Central memory CD8-positive, alpha-beta T cell (primary cell): Measurements from ENCODE around the gene TBC1D5.
A peak's percentile ranks its signal among the peaks of the same experiment; 100 is the strongest.

ENCODE experiments used
- ATAC-seq: fragments of 150-1000 bp; cut with Tn5 transposase; replicated peaks from 2 replicates; pipeline ENCODE4 v1.10.0; 2022; ENCODE audit warnings: mild to moderate bottlenecking, moderate FRiP score, moderate number of reproducible peaks; ENCODE audit not compliant: poor library complexity, severe bottlenecking; ENCODE audit errors: extremely low read depth
- DNase-seq, 2 donors: peaks; one replicate each; pipeline ENCODE4 v3.0.0; 2021; ENCODE audit warnings: low spot score in 2 of 2
- H3K27ac Mint-ChIP-seq: one replicate; pipeline ENCODE4 v1.8.0; 2022; ENCODE audit warnings: low read depth, mild to moderate bottlenecking, moderate library complexity, mixed read lengths
- H3K27me3 Mint-ChIP-seq: one replicate; pipeline ENCODE4 v1.8.0; 2022; ENCODE audit warnings: mixed read lengths
- H3K36me3 Mint-ChIP-seq: one replicate; pipeline ENCODE4 v1.8.0; 2022; ENCODE audit warnings: mild to moderate bottlenecking, moderate library complexity, mixed read lengths; ENCODE audit not compliant: insufficient read depth
- H3K4me1 Mint-ChIP-seq: one replicate; pipeline ENCODE4 v1.8.0; 2022; ENCODE audit warnings: mixed read lengths
- H3K4me3 Mint-ChIP-seq: one replicate; pipeline ENCODE4 v1.8.0; 2022; ENCODE audit warnings: mild to moderate bottlenecking, moderate library complexity, mixed read lengths
- H3K9me3 Mint-ChIP-seq: one replicate; pipeline ENCODE4 v1.8.0; 2022; ENCODE audit warnings: mixed read lengths

TBC1D5 gene

DNA sequence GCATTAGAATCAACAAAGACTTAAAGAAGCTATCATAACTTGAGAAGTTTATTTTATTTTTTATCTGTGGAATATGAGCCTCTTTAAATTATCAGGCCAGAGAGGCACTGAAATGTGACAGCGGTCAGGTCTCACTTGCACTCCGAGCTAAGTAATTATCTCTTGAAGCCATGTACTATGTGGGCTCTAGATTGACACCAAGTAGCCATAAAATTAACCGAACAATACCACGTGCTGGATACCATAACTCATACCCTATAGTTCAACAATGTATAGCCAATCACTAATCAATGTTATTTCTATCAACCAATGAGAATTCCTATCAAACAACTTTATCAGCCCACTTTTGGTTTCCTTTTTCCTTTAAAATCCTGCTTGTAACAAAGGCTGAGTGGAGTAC lies 299.3 kb downstream of the TBC1D5 start:
- ATAC-seq (no peak), DNase-seq (no peak)
- H3K27me3 Mint-ChIP-seq, result no peaks in the 10 kb centered on the region
- H3K27ac Mint-ChIP-seq, result no peak overlapping the region
- H3K4me3 Mint-ChIP-seq, result no peak overlapping the region
- peaks cover 6% of the 10 kb centered on the region for H3K36me3 Mint-ChIP-seq
- no peaks in the 10 kb centered on the region for H3K9me3 Mint-ChIP-seq
- peaks cover 6% of the 10 kb centered on the region for H3K4me1 Mint-ChIP-seq

DNA sequence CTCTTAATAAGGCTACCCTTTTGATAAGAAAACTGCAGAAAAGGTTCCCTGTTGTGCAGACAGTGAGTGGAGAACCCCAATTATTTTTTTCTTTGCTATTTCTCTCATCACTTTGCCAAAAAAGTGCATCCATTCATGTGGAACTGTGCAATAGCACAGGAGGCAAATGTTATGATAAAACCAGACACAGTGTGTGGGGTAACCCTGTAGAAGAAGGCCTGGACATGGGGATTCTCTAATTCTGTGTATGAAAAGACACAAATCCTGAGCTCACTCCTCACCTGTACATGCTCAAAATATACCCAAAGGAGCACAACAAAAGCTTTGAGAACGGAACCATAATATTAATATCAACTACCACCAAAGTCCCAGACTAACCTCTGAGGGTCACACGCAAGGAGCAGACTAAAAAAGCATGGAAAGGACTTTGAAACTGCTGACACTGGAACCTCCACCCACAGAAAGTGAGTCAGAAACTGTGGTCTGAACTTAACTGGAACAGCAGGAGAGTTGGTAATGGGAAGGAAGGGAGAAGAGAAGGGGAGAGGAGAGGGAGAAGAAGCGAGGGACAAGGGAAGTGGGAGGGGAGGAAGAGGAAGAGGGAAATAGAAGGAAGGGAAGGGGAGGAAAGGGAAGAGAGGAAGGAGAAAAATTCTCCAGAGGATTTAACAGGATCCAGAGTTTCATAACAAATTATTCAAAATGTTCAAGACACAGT lies 299.9 kb downstream of the TBC1D5 start:
- ATAC-seq (no peak), DNase-seq (no peak)
- H3K36me3 Mint-ChIP-seq, result peaks cover 6% of the 10 kb centered on the region
- no peak overlapping the region for H3K4me3 Mint-ChIP-seq
- H3K27ac Mint-ChIP-seq, result no peak overlapping the region
- peaks cover 6% of the 10 kb centered on the region for H3K4me1 Mint-ChIP-seq
- H3K9me3 Mint-ChIP-seq, result no peaks in the 10 kb centered on the region
- H3K27me3 Mint-ChIP-seq, result no peaks in the 10 kb centered on the region

- ATAC-seq (no peak), DNase-seq (no peak)
- H3K9me3 Mint-ChIP-seq, result no peaks in the 10 kb centered on the region
- no peak overlapping the region for H3K27ac Mint-ChIP-seq
- no peaks in the 10 kb centered on the region for H3K27me3 Mint-ChIP-seq
- peaks cover 2% of the 10 kb centered on the region for H3K36me3 Mint-ChIP-seq
- H3K4me3 Mint-ChIP-seq, result no peak overlapping the region
- peaks cover 6% of the 10 kb centered on the region for H3K4me1 Mint-ChIP-seq
Observed at GRCh38 chr3:17433876-17434275, 308.6 kb downstream of the TBC1D5 start.

DNA sequence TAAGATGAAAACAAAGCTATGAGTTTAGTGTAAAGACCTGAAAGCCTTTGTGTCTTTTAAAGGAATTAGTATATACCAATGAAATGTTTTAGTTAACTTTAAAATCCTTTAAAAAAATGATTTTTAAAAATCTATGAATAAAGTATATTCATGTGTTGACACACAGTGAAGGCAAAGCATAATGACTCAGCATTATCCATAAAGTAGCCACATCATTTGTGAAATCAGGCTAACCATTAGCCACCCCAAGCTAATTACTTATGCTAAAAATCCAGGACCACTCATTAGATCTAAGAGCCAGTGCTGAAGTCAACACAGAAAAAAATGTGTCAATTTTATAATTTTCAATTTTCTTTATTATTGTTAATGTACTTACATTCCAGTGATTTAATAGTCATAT lies 310.2 kb downstream of the TBC1D5 start:
- no peak for DNase-seq
- H3K27me3 Mint-ChIP-seq, result no peaks in the 10 kb centered on the region
- no peaks in the 10 kb centered on the region for H3K36me3 Mint-ChIP-seq
- no peaks in the 10 kb centered on the region for H3K9me3 Mint-ChIP-seq
- H3K4me3 Mint-ChIP-seq, result no peak overlapping the region
- peaks cover 6% of the 10 kb centered on the region for H3K4me1 Mint-ChIP-seq
- ATAC-seq, result no peak
- no peak overlapping the region for H3K27ac Mint-ChIP-seq

DNA sequence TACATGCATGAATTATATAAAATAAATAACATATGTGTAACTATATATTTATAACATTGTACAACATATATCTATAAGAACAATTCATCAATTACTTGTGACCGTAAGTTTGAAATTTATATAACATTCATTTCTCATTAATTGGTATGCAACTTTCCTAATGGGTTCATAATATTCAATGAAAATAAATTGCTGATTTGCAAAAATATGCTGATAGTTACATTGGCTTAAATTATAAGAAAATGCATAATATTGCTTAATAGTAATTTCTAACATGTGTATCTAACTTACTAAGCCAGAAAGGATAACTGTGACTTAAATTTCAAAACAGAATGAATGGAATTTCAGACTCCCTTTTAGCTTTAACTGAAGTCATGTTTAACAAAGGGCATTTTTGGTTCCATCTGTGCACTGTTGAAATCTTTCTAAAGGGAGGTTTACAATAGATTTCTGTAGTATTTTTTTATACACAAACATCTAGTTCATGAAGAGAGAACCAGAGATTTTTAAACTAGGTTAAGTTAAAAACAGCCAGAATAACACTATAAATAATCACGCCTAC lies 310.9 kb downstream of the TBC1D5 start:
- ATAC-seq, result no peak
- no peaks in the 10 kb centered on the region for H3K27me3 Mint-ChIP-seq
- no peak overlapping the region for H3K4me3 Mint-ChIP-seq
- H3K9me3 Mint-ChIP-seq, result no peaks in the 10 kb centered on the region
- no peak overlapping the region for H3K27ac Mint-ChIP-seq
- no peaks in the 10 kb centered on the region for H3K36me3 Mint-ChIP-seq
- no peak for DNase-seq
- H3K4me1 Mint-ChIP-seq, result peaks cover 6% of the 10 kb centered on the region

DNA sequence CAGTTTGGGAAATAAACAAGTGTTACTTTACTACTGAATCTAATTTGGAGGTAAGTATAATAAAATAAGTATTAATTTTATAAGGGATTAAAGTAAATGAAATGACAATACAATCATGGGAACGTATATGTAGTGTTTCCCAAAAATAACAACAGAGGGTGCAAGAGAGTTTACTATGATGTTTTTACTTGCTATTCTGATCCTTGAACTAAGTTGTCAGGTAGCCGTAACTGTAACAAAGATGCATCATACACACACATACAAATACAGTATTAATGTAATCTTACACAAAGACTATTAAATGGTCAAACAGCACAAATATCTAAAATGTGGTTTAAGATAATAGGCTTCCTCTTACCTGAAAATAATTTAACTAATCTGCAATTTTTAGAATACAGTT lies 311.4 kb downstream of the TBC1D5 start:
- Mint-ChIP-seq H3K27ac (no peak overlapping the region), H3K9me3 (no peaks in the 10 kb centered on the region), H3K4me3 (no peak overlapping the region), H3K4me1 (peaks cover 6% of the 10 kb centered on the region), H3K27me3 (no peaks in the 10 kb centered on the region), H3K36me3 (no peaks in the 10 kb centered on the region)
- no peak for DNase-seq
- ATAC-seq, result no peak

DNA sequence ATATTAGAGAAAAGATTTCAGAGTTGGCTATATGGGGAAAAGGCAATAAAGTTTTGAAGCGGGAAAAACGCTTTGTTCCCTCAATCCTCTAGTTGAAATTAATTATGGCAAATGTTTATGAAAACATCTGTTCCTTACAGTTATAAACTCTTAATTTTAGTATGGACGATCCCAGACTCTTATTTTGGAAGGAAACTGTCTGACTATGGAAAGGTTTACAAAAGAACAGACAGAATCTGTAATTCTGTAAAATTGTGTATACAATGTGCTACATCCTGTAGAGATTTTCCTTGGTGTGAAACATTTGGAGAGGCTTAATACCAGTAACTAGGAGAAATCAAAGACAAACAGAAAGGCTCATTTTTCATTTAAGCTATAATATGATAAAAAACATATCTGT lies 311.8 kb downstream of the TBC1D5 start:
- peaks cover under 1% of the 10 kb centered on the region for H3K36me3 Mint-ChIP-seq
- no peak overlapping the region for H3K4me3 Mint-ChIP-seq
- no peak overlapping the region for H3K27ac Mint-ChIP-seq
- DNase-seq (no peak), ATAC-seq (no peak)
- no peaks in the 10 kb centered on the region for H3K9me3 Mint-ChIP-seq
- H3K27me3 Mint-ChIP-seq, result no peaks in the 10 kb centered on the region
- H3K4me1 Mint-ChIP-seq, result peaks cover 6% of the 10 kb centered on the region

DNA sequence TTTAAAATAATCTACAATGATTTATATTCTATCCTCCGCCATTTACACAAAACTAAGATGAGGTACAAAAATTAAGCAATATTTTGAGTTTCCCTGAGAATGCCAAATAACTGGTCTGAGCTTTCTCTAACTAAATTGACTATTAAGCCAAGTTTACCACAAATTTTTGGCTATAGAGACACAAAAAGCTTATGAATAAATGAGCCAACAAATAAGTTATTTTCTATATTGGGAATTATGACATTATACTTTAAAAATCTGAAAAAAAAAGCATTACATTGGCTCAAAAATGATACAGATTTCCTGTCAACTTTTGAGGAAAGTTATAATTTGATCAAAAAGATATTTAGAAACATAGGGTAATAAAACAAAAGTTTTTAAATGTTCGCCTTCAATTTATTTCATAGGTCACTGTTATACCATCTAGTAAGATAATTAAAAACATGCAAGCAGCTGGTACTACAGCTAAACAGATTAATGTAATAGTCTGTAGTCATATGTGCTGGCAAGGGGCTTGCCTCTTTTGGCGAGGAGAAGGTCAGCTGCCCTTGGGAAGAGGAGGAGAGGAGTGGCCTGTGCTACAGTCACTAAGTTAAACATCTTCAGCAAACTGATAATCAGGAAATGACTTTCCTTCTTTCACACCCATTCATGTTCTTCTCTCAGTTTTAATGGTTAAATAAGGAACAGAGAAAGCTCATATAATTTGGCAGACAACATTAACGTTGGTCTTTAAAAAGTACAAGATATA lies 318.5 kb downstream of the TBC1D5 start:
- Mint-ChIP-seq H3K4me3 (no peak overlapping the region), H3K27ac (no peak overlapping the region), H3K9me3 (no peaks in the 10 kb centered on the region), H3K36me3 (peaks cover 4% of the 10 kb centered on the region), H3K4me1 (no peaks in the 10 kb centered on the region), H3K27me3 (no peaks in the 10 kb centered on the region)
- DNase-seq (no peak), ATAC-seq (no peak)

DNA sequence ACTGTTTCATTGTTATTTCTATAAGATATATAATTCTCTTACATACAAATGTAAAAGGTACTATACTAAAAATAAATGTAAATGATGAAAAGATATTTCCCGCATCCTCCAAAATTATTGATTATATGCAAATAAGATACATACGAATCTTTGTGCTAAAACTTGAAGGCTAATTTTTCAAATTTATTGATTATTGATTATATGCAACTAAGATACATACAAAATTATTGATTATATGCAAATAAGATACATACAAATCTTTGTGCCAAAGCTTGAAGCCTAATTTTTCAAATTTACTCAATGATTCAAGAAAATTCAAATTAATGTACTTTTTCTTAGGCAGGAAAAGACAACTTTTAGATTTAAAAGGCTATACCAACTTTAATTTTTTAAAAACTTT lies 319.8 kb downstream of the TBC1D5 start:
- H3K4me1 Mint-ChIP-seq, result no peaks in the 10 kb centered on the region
- H3K4me3 Mint-ChIP-seq, result no peak overlapping the region
- no peak overlapping the region for H3K27ac Mint-ChIP-seq
- peaks cover 4% of the 10 kb centered on the region for H3K36me3 Mint-ChIP-seq
- ATAC-seq, result no peak
- H3K27me3 Mint-ChIP-seq, result no peaks in the 10 kb centered on the region
- no peak for DNase-seq
- no peaks in the 10 kb centered on the region for H3K9me3 Mint-ChIP-seq

- ATAC-seq (no peak), DNase-seq (no peak)
- H3K9me3 Mint-ChIP-seq, result no peaks in the 10 kb centered on the region
- no peak overlapping the region for H3K27ac Mint-ChIP-seq
- H3K4me3 Mint-ChIP-seq, result no peak overlapping the region
- peaks cover 4% of the 10 kb centered on the region for H3K36me3 Mint-ChIP-seq
- H3K27me3 Mint-ChIP-seq, result no peaks in the 10 kb centered on the region
- no peaks in the 10 kb centered on the region for H3K4me1 Mint-ChIP-seq
Observed at GRCh38 chr3:17420668-17421067, 321.8 kb downstream of the TBC1D5 start.

DNA sequence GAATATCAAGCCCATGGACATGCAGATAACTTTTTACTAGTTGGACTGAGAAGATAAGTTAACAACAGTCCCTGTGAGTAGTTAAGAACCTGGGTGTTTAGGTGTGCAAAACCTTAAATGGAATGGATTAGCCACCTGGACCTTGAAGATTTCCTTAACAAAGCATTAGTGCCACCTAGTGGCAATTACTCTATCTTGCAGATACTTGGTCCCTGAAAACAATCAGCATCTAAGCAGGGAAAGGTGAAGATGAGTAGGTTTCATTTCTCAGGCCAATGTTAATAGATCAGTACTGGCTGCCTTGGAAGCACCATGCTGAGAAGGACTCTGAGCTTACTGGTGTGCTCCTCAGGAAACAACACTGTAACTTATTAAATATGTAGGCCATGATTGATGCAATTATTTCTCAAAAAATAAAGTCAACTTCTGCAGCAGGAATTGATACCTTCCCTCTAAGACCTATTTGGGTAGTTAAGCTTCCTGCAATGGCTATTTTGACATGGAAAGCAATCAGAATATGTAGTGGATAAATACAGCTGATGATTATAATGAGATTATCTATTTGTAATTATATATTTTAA lies 329.4 kb downstream of the TBC1D5 start:
- ATAC-seq (no peak), DNase-seq (peak in 1 of 2 donors; percentile 15)
- Mint-ChIP-seq H3K36me3 (peaks cover 4% of the 10 kb centered on the region), H3K4me3 (no peak overlapping the region), H3K27me3 (no peaks in the 10 kb centered on the region), H3K27ac (no peak overlapping the region), H3K9me3 (no peaks in the 10 kb centered on the region), H3K4me1 (no peaks in the 10 kb centered on the region)

DNA sequence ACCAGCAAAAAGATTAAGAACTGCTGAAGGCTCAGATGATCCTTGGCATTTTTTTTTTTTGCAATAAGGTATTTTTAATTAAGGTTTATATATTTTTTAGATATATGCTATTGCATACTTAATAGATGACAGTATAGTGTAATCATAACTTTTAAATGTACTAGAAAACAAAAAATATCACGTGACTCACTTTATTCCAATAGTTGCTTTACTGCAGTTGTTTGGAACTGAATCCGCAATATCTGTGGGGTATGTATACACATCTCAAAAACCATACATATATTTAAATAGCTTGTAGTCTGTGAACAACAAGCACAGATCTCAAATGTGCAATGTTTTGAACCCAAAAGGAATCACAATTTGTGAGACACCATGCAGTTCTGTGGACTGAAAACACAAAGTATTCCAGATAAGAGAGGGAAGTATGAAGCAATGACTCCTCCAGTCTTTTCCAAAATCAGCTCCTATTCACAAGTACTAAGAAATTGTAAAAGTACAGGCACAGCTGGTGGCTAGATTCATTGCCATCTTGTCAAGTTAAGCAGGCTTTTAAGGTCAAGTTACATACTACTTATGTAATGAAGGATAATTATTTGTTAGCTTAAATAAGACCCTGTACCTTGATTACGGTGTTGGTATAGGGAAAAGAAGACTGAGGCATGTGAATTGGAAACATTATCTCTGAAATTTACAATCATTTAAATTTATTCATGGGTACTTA lies 331.1 kb downstream of the TBC1D5 start:
- DNase-seq (no peak), ATAC-seq (no peak)
- Mint-ChIP-seq H3K27ac (no peak overlapping the region), H3K4me3 (no peak overlapping the region), H3K36me3 (peaks cover 4% of the 10 kb centered on the region), H3K4me1 (no peaks in the 10 kb centered on the region), H3K9me3 (no peaks in the 10 kb centered on the region), H3K27me3 (no peaks in the 10 kb centered on the region)
